ENCODE results near the gene UNC13A. TPM values are rescaled to one million over a fixed set of nuclear protein-coding genes. Genes with fewer than 3 reads are reported as not detected.

The UNC13A gene
- total and polyA plus RNA-seq, 2 of the 13 experiments (the other 11 are each of a cell fraction or from before 2014, with no cell fraction given): 0.11 to 0.45 TPM

DNA sequence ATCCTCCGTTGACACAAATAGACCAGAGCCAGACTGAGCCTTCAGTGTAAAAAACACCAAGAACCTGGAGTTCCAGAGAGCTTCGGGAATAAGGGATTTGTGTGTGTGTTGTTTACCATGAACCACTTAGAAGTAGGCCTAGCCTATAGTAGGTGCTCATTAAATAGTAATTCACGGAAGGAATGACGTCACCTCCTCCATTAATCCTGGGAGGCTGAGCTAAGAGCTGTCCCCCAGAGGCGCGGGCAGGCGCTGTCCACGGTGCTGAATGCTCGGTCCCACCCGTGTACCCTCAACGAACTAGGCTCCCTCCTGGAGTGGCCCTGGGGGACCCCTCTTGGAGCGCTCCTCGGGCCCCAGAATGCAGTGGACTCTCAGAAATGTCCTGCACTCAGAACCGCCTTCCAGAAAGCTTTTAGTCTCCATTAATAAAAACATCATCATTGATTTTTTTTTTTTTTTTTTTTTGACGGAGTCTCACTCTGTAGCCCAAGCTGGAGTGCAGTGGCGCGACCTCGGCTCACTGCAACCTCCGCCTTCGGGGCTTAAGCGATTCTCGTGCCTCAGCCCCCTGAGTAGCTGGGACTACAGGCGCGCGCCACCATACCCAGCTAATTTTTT is 6.5 kb downstream of the UNC13A start (continued):
- TF ChIP-seq GTF2F1 (IDR thresholded peaks at IDR 0.05; ENCODE audit: low read length) (no peak), RFXANK (CRISPR knock-in tag; IDR thresholded peaks at IDR 0.05) (no peak), ZNF136 (CRISPR knock-in tag; IDR thresholded peaks at IDR 0.05; ENCODE audit: low read depth) (no peak), MAFG (CRISPR knock-in tag; IDR thresholded peaks at IDR 0.05) (no peak), RARA (CRISPR knock-in tag; IDR thresholded peaks at IDR 0.05) (0 out of 2 replicates have a peak, but pooled peaks have one; percentile 35), AKAP8 (CRISPR knock-in tag; IDR thresholded peaks at IDR 0.05) (no peak), ZGPAT (CRISPR knock-in tag; IDR thresholded peaks at IDR 0.05) (0 out of 2 replicates have a peak, but pooled peaks have one; percentile 19), SRSF1 (optimal IDR thresholded peaks at IDR 0.05; ENCODE audit: low read depth, low read length) (no peak), SRSF4 (IDR thresholded peaks at IDR 0.05; ENCODE audit: low read depth, low read length, poor library complexity, severe bottlenecking) (no peak), ZNF431 (CRISPR knock-in tag; IDR thresholded peaks at IDR 0.05; ENCODE audit: borderline replicate concordance, low read depth) (no peak), ZNF251 (CRISPR knock-in tag; IDR thresholded peaks at IDR 0.05) (no peak), GATAD1 (CRISPR knock-in tag; IDR thresholded peaks at IDR 0.05) (0 out of 2 replicates have a peak, but pooled peaks have one; percentile 36), MXD4 (CRISPR knock-in tag; IDR thresholded peaks at IDR 0.05) (no peak), IKZF5 (CRISPR knock-in tag; IDR thresholded peaks at IDR 0.05) (no peak), ZEB1 (IDR thresholded peaks at IDR 0.05; ENCODE audit: insufficient replicate concordance, low read depth) (no peak), SALL1 (CRISPR knock-in tag; IDR thresholded peaks at IDR 0.05) (peak; percentile 70), NFKB2 (CRISPR knock-in tag; IDR thresholded peaks at IDR 0.05; ENCODE audit: borderline replicate concordance) (peak; percentile 75; the same call in 1 of the 2 replicates), TBP (CRISPR knock-in tag; IDR thresholded peaks at IDR 0.05) (no peak)
- TF ChIP-seq, protein P1, sequence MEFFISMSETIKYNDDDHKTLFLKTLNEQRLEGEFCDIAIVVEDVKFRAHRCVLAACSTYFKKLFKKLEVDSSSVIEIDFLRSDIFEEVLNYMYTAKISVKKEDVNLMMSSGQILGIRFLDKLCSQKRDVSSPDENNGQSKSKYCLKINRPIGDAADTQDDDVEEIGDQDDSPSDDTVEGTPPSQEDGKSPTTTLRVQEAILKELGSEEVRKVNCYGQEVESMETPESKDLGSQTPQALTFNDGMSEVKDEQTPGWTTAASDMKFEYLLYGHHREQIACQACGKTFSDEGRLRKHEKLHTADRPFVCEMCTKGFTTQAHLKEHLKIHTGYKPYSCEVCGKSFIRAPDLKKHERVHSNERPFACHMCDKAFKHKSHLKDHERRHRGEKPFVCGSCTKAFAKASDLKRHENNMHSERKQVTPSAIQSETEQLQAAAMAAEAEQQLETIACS (CRISPR knock-in tag; IDR thresholded peaks at IDR 0.05): no peak
- TF ChIP-seq, protein P2, sequence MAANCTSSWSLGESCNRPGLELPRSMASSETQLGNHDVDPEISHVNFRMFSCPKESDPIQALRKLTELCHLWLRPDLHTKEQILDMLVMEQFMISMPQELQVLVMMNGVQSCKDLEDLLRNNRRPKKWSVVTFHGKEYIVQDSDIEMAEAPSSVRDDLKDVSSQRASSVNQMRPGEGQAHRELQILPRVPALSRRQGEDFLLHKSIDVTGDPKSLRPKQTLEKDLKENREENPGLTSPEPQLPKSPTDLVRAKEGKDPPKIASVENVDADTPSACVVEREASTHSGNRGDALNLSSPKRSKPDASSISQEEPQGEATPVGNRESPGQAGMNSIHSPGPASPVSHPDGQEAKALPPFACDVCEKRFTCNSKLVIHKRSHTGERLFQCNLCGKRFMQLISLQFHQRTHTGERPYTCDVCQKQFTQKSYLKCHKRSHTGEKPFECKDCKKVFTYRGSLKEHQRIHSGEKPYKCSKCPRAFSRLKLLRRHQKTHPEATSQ (CRISPR knock-in tag; IDR thresholded peaks at IDR 0.05; ENCODE audit: borderline replicate concordance): no peak
- TF ChIP-seq, protein P3, sequence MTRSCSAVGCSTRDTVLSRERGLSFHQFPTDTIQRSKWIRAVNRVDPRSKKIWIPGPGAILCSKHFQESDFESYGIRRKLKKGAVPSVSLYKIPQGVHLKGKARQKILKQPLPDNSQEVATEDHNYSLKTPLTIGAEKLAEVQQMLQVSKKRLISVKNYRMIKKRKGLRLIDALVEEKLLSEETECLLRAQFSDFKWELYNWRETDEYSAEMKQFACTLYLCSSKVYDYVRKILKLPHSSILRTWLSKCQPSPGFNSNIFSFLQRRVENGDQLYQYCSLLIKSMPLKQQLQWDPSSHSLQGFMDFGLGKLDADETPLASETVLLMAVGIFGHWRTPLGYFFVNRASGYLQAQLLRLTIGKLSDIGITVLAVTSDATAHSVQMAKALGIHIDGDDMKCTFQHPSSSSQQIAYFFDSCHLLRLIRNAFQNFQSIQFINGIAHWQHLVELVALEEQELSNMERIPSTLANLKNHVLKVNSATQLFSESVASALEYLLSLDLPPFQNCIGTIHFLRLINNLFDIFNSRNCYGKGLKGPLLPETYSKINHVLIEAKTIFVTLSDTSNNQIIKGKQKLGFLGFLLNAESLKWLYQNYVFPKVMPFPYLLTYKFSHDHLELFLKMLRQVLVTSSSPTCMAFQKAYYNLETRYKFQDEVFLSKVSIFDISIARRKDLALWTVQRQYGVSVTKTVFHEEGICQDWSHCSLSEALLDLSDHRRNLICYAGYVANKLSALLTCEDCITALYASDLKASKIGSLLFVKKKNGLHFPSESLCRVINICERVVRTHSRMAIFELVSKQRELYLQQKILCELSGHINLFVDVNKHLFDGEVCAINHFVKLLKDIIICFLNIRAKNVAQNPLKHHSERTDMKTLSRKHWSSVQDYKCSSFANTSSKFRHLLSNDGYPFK (CRISPR knock-in tag; IDR thresholded peaks at IDR 0.05; ENCODE audit: borderline replicate concordance): no peak

All from HepG2 (cell line).